H9 (cell line): Measurements from ENCODE around the gene SLC9A2. TPM values are rescaled to one million over a fixed set of nuclear protein-coding genes. Genes with fewer than 3 reads are reported as not detected.

Source experiments
- DNase-seq: peaks from one replicate; pipeline ENCODE4 v3.0.0-alpha.2; 2017
- H2AFZ ChIP-seq: one replicate; pipeline ENCODE4 v1.6.1; 2013; ENCODE audit warnings: mild to moderate bottlenecking, low read length, control low read depth, moderate library complexity
- H2AK5ac ChIP-seq: 2 replicates; pipeline ENCODE4 v1.6.1; 2013; ENCODE audit warnings: low read length, control low read depth, mixed read lengths; ENCODE audit not compliant: insufficient read length
- H2BK120ac ChIP-seq: one replicate; pipeline ENCODE4 v1.6.1; 2013; ENCODE audit warnings: low read depth, mild to moderate bottlenecking, low read length, control low read depth, inconsistent platforms; ENCODE audit not compliant: poor library complexity, severe bottlenecking
- H2BK12ac ChIP-seq: 2 replicates; pipeline ENCODE4 v1.6.1; 2013; ENCODE audit warnings: low read length, control low read depth, mixed read lengths, low read depth; ENCODE audit not compliant: insufficient read length
- H2BK15ac ChIP-seq: 2 replicates; pipeline ENCODE4 v1.6.1; 2013; ENCODE audit warnings: low read depth, low read length, control low read depth
- H2BK20ac ChIP-seq: one replicate; pipeline ENCODE4 v1.6.1; 2013; ENCODE audit warnings: low read depth, mild to moderate bottlenecking, low read length, control low read depth, inconsistent platforms; ENCODE audit not compliant: poor library complexity, severe bottlenecking
- H2BK5ac ChIP-seq: 2 replicates; pipeline ENCODE4 v1.6.1; 2013; ENCODE audit warnings: low read length, control low read depth, mixed read lengths; ENCODE audit not compliant: insufficient read length
- H3K14ac ChIP-seq: 2 replicates; pipeline ENCODE4 v1.6.1; 2013; ENCODE audit warnings: low read length, control low read depth; ENCODE audit not compliant: insufficient read depth
- H3K18ac ChIP-seq: 2 replicates; pipeline ENCODE4 v1.6.1; 2013; ENCODE audit warnings: low read depth, mild to moderate bottlenecking, mixed read lengths, low read length, control low read depth; ENCODE audit not compliant: insufficient read length
- H3K23ac ChIP-seq: 2 replicates; pipeline ENCODE4 v1.6.1; 2013; ENCODE audit warnings: low read length, control low read depth, mixed read lengths, low read depth; ENCODE audit not compliant: insufficient read length
- H3K23me2 ChIP-seq: 2 replicates; pipeline ENCODE4 v1.6.1; 2013; ENCODE audit warnings: low read depth, mild to moderate bottlenecking, mixed read lengths, low read length, control low read depth; ENCODE audit not compliant: insufficient read length, poor library complexity, severe bottlenecking
- H3K27ac ChIP-seq: 2 replicates; pipeline ENCODE4 v1.5.1; 2013; ENCODE audit warnings: low read length, control low read depth, mixed read lengths, low read depth; ENCODE audit not compliant: insufficient read length
- H3K27me3 ChIP-seq: 2 replicates; pipeline ENCODE4 v1.6.1; 2013; ENCODE audit warnings: low read length, control low read depth, inconsistent platforms; ENCODE audit not compliant: insufficient read depth
- H3K4ac ChIP-seq: 2 replicates; pipeline ENCODE4 v1.6.1; 2013; ENCODE audit warnings: low read depth, mild to moderate bottlenecking, control low read depth, inconsistent platforms, low read length, moderate library complexity
- H3K4me1 ChIP-seq: 2 replicates; pipeline ENCODE4 v1.6.1; 2013; ENCODE audit warnings: low read length, control low read depth, inconsistent platforms; ENCODE audit not compliant: insufficient read depth
- H3K4me2 ChIP-seq: 2 replicates; pipeline ENCODE4 v1.6.1; 2013; ENCODE audit warnings: low read length, control low read depth, mixed read lengths; ENCODE audit not compliant: insufficient read length, insufficient read depth
- H3K56ac ChIP-seq: 2 replicates; pipeline ENCODE4 v1.6.1; 2013; ENCODE audit warnings: low read depth, mild to moderate bottlenecking, mixed read lengths, low read length, control low read depth; ENCODE audit not compliant: insufficient read length
- H3K79me1 ChIP-seq: 2 replicates; pipeline ENCODE4 v1.6.1; 2013; ENCODE audit warnings: low read depth, mild to moderate bottlenecking, moderate library complexity, low read length, control low read depth, inconsistent platforms; ENCODE audit not compliant: insufficient read depth, poor library complexity, severe bottlenecking
- H3K79me2 ChIP-seq: 2 replicates; pipeline ENCODE4 v1.6.1; 2013; ENCODE audit warnings: low read length, control low read depth, inconsistent platforms; ENCODE audit not compliant: insufficient read depth
- H3K9ac ChIP-seq: 2 replicates; pipeline ENCODE4 v1.6.1; 2013; ENCODE audit warnings: low read length, control low read depth, mixed read lengths; ENCODE audit not compliant: insufficient read length; ENCODE audit errors: extremely low read depth
- H3K9me3 ChIP-seq: one replicate; pipeline ENCODE4 v1.6.1; 2013; ENCODE audit warnings: low read depth, low read length, inconsistent platforms; ENCODE audit not compliant: control insufficient read depth
- H3T11ph ChIP-seq: one replicate; pipeline ENCODE4 v1.6.1; 2013; ENCODE audit warnings: mild to moderate bottlenecking, low read length, control low read depth, inconsistent platforms
- H4K20me1 ChIP-seq: one replicate; pipeline ENCODE4 v1.6.1; 2013; ENCODE audit not compliant: control insufficient read depth, insufficient read length, insufficient read depth
- H4K5ac ChIP-seq: 2 replicates; pipeline ENCODE4 v1.6.1; 2013; ENCODE audit warnings: low read depth, mild to moderate bottlenecking, mixed read lengths, low read length, control low read depth; ENCODE audit not compliant: insufficient read length
- H4K8ac ChIP-seq: replicated peaks from 2 replicates; pipeline ENCODE4 v1.6.1; 2013; ENCODE audit warnings: low read length, control low read depth, mixed read lengths, low read depth; ENCODE audit not compliant: insufficient read length
- H4K91ac ChIP-seq: 2 replicates; pipeline ENCODE4 v1.6.1; 2013; ENCODE audit warnings: low read depth, mild to moderate bottlenecking, moderate library complexity, mixed read lengths, low read length, control low read depth; ENCODE audit not compliant: insufficient read length
- H3K27ac Mint-ChIP-seq, 3 experiments: 2 replicates in 2 of 3; 3 replicates in 1 of 3; pipeline ENCODE4 v1.8.0; 2020 to 2021; ENCODE audit warnings: mixed read lengths in 3 of 3, mild to moderate bottlenecking in 1 of 3, moderate library complexity in 1 of 3
- H3K27me3 Mint-ChIP-seq: 2 replicates; pipeline ENCODE4 v1.8.0; 2021; ENCODE audit warnings: low read depth, mild to moderate bottlenecking, moderate library complexity, mixed read lengths
- H3K36me3 Mint-ChIP-seq, 3 experiments: 2 replicates in 2 of 3; 3 replicates in 1 of 3; pipeline ENCODE4 v1.8.0; 2020 to 2021; ENCODE audit warnings: low read depth in 3 of 3, mixed read lengths in 3 of 3; ENCODE audit not compliant: insufficient read depth in 1 of 3
- H3K4me1 Mint-ChIP-seq, 2 experiments: 2 replicates each; pipeline ENCODE4 v1.8.0; 2020; ENCODE audit warnings: mixed read lengths in 2 of 2
- H3K4me3 Mint-ChIP-seq, 2 experiments: 2 replicates in 1 of 2; 3 replicates in 1 of 2; pipeline ENCODE4 v1.8.0; 2020 to 2021; ENCODE audit warnings: mild to moderate bottlenecking in 2 of 2, mixed read lengths in 2 of 2, moderate library complexity in 1 of 2
- H3K9me3 Mint-ChIP-seq, 2 experiments: 2 replicates in 1 of 2; 3 replicates in 1 of 2; pipeline ENCODE4 v1.8.0; 2020; ENCODE audit warnings: mild to moderate bottlenecking in 2 of 2, mixed read lengths in 2 of 2, moderate library complexity in 1 of 2
- WGBS: extraction: QIAGEN DNeasy Blood & Tissue Kit; methylation state at CpG from one replicate; pipeline ENCODE4 v1.1.7; 2013; ENCODE audit warnings: missing lambda C conversion rate, low lambda C conversion rate, mixed read lengths; ENCODE audit not compliant: insufficient read length; ENCODE audit errors: extremely low coverage; 5-methylcytosine and 5-hydroxymethylcytosine counted together
- total RNA-seq: library from RNA; stranded (reverse); gene quantifications from 2 replicates; pipeline ENCODE4 v1.2.1, GENCODE V29; 2021
- TF ChIP-seq, protein P1 (sequence below): fragments of 200-600 bp; sonication (generic); conservative IDR thresholded peaks from 3 replicates; pipeline ENCODE4 v1.8.0; 2021; ENCODE audit warnings: antibody characterized with exemption, mild to moderate bottlenecking

Gene SLC9A2
- total RNA-seq, 1 experiment from 2014 or later = 0.04 TPM

DNA sequence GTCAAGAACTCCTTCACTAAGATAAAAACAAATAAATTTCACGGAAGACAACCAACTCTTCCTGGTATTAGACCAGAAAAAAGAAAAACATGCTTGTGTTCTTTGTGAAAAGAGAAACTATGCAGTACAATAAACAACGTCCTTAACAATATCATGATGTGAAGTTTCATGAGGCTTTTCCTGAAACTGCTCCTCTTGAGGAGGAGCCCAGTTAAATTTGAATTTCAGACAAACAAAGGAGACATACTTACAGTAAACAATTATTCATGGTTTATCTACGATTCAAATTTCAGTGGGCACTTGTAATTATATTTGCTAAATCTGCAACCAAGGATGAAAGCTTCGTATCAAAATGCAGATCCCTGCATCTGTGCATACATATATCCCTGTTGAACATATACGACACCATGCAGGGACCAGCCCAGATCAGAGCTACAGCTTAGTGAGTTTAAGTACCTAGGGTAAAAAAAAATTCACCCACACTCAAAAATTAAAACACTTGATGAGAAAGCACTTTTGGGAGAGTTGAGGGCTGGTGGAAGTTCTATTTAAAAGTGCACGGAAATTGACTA is 24.8 kb upstream of the SLC9A2 start:
- H3K14ac ChIP-seq = no peak overlapping the region
- Mint-ChIP-seq H3K36me3 (no peaks in the 10 kb centered on the region), H3K27ac (no peak overlapping the region), H3K4me1 (no peaks in the 10 kb centered on the region), H3K4me3 (no peak overlapping the region), H3K9me3 (no peaks in the 10 kb centered on the region), H3K27me3 (no peaks in the 10 kb centered on the region; the same call in 1 of the 2 replicates)
- no peak for DNase-seq
- H2BK12ac ChIP-seq = no peak overlapping the region
- H3K4me2 ChIP-seq = no peak overlapping the region
- no peak overlapping the region for H3K56ac ChIP-seq
- H3K4me1 ChIP-seq = no peaks in the 10 kb centered on the region
- H3K23ac ChIP-seq = no peak overlapping the region
- H2BK20ac ChIP-seq = no peak overlapping the region
- no peak overlapping the region for H2BK15ac ChIP-seq
- no peak overlapping the region for H2AK5ac ChIP-seq
- no peaks in the 10 kb centered on the region for H3K79me1 ChIP-seq
- no peak overlapping the region for H3K9ac ChIP-seq
- no CpG with 5 or more reads among the region's 6 CpGs for WGBS
- no peak overlapping the region for H4K8ac ChIP-seq
- TF ChIP-seq, protein P1, sequence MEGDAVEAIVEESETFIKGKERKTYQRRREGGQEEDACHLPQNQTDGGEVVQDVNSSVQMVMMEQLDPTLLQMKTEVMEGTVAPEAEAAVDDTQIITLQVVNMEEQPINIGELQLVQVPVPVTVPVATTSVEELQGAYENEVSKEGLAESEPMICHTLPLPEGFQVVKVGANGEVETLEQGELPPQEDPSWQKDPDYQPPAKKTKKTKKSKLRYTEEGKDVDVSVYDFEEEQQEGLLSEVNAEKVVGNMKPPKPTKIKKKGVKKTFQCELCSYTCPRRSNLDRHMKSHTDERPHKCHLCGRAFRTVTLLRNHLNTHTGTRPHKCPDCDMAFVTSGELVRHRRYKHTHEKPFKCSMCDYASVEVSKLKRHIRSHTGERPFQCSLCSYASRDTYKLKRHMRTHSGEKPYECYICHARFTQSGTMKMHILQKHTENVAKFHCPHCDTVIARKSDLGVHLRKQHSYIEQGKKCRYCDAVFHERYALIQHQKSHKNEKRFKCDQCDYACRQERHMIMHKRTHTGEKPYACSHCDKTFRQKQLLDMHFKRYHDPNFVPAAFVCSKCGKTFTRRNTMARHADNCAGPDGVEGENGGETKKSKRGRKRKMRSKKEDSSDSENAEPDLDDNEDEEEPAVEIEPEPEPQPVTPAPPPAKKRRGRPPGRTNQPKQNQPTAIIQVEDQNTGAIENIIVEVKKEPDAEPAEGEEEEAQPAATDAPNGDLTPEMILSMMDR = no peak
- H4K91ac ChIP-seq = no peak overlapping the region
- no peak overlapping the region for H2BK120ac ChIP-seq
- H2BK5ac ChIP-seq = no peak overlapping the region
- H3K9me3 ChIP-seq = no peaks in the 10 kb centered on the region
- no peaks in the 10 kb centered on the region for H4K20me1 ChIP-seq
- H4K5ac ChIP-seq = no peak overlapping the region
- no peak overlapping the region for H3T11ph ChIP-seq
- no peak overlapping the region for H3K18ac ChIP-seq
- no peak overlapping the region for H3K27ac ChIP-seq
- no peaks in the 10 kb centered on the region for H3K27me3 ChIP-seq
- H3K23me2 ChIP-seq = no peaks in the 10 kb centered on the region
- no peak overlapping the region for H3K4ac ChIP-seq
- H3K79me2 ChIP-seq = no peaks in the 10 kb centered on the region
- H2AFZ ChIP-seq = no peak overlapping the region
